K562 (cell line): Measurements from ENCODE around the gene HK1. TPM values are rescaled to one million over a fixed set of nuclear protein-coding genes. Genes with fewer than 3 reads are reported as not detected.

ENCODE experiments used
- BHLHE40 ChIP-seq: IDR thresholded peaks from 2 replicates; pipeline ENCODE4 v1.6.1; 2011; ENCODE audit warnings: low read length, improper control_type of control experiment
- ELF1 ChIP-seq: fragments of 200-800 bp; sonication (Bioruptor generic); IDR thresholded peaks from 2 replicates; pipeline ENCODE4 v1.6.1; 2016; ENCODE audit warnings: missing genetic modification characterization, missing compliant biosample characterization
- HCFC1 ChIP-seq: IDR thresholded peaks from 2 replicates; pipeline ENCODE4 v1.6.1; 2012; ENCODE audit warnings: low read depth, low read length, improper control_type of control experiment
- HMGN3 ChIP-seq: IDR thresholded peaks from 2 replicates; pipeline ENCODE4 v1.6.1; 2011; ENCODE audit warnings: borderline replicate concordance, low read depth, mild to moderate bottlenecking, mixed read lengths, low read length; ENCODE audit not compliant: insufficient read length; ENCODE audit errors: extremely low read depth
- PHF8 ChIP-seq: fragments of 200-600 bp; sonication (generic); IDR thresholded peaks from 2 replicates; pipeline ENCODE4 v1.6.1; 2012; ENCODE audit warnings: mixed run types, mild to moderate bottlenecking, inconsistent platforms, low read length, moderate library complexity, borderline replicate concordance
- PTRF ChIP-seq: fragments of 450-650 bp; IDR thresholded peaks from 2 replicates; pipeline ENCODE4 v1.6.1; 2016; ENCODE audit warnings: mild to moderate bottlenecking, missing genetic modification characterization, missing compliant biosample characterization
- SOX6 ChIP-seq: fragments of 450-650 bp; IDR thresholded peaks from 2 replicates; pipeline ENCODE4 v1.6.1; 2014; ENCODE audit warnings: mild to moderate bottlenecking
- TAF15 ChIP-seq: fragments of 200-400 bp; formaldehyde crosslinking; IDR thresholded peaks from 2 replicates; pipeline ENCODE4 v1.6.1; 2017; ENCODE audit warnings: mild to moderate bottlenecking, low read depth, low read length, moderate library complexity
- U2AF1 ChIP-seq: fragments of 200-400 bp; formaldehyde crosslinking; optimal IDR thresholded peaks from 2 replicates; pipeline ENCODE3; 2017; ENCODE audit warnings: mild to moderate bottlenecking, low read depth, low read length, moderate library complexity
- ZEB2 ChIP-seq: fragments of 450-650 bp; IDR thresholded peaks from 2 replicates; pipeline ENCODE4 v1.6.1; 2016
- ZNF134 ChIP-seq: fragments of 250-450 bp; sonication (Bioruptor Pico); conservative IDR thresholded peaks from 2 replicates; pipeline ENCODE4 v1.4.0; 2020
- ZNF274 ChIP-seq: IDR thresholded peaks from 2 replicates; pipeline ENCODE4 v1.6.1; 2011; ENCODE audit warnings: low read depth, mild to moderate bottlenecking, low read length, moderate library complexity, borderline replicate concordance
- ZNF75A ChIP-seq: fragments of 450-650 bp; formaldehyde crosslinking; IDR thresholded peaks from 2 replicates; pipeline ENCODE4 v1.4.0; 2020; ENCODE audit warnings: mild to moderate bottlenecking
- polyA plus RNA-seq, 8 experiments: library from polyadenylated mRNA; depleted of rRNA in 4 of 8; stranded (reverse) in 5 of 8; unstranded in 3 of 8; fragments of >200 nt; fragmentation: Nextera tagmentation in 2 of 8; fragmentation: Illumina TruSeq in 1 of 8; extraction: Ambion mirVana in 2 of 8; extraction: Trizol in 1 of 8; gene quantifications; 2 replicates each; pipeline versions ENCODE4 v1.2.1 to v1.2.3, GENCODE V29; 2011 to 2014; ENCODE audit warnings: inconsistent platforms in 1 of 8, missing spikeins in 1 of 8
- total RNA-seq, 7 experiments: library from RNA; depleted of rRNA in 6 of 7; stranded (reverse); fragments of >200 nt in 6 of 7; fragmentation: Illumina TruSeq in 2 of 7; extraction: Trizol in 2 of 7; gene quantifications; 2 replicates each; pipeline versions ENCODE4 v1.2.1 to v1.2.3, GENCODE V29; 2011 to 2021; ENCODE audit warnings: low replicate concordance in 1 of 7
- TF ChIP-seq, protein P1 (sequence below), 2 experiments: fragments of 450-650 bp; IDR thresholded peaks; 2 replicates each; pipeline ENCODE4 v1.6.1; 2016; ENCODE audit warnings: mild to moderate bottlenecking in 2 of 2, borderline replicate concordance in 1 of 2, low read depth in 1 of 2, moderate library complexity in 1 of 2
- TF ChIP-seq, protein P2 (sequence below): fragments of 250-450 bp; sonication (Bioruptor Pico); IDR thresholded peaks from 2 replicates; pipeline ENCODE4 v1.4.0; 2020; ENCODE audit warnings: mild to moderate bottlenecking
- TF ChIP-seq, protein P3 (sequence below): sonication (generic); formaldehyde crosslinking; IDR thresholded peaks from 2 replicates; pipeline ENCODE4 v1.8.0; 2022; ENCODE audit warnings: mild to moderate bottlenecking, missing genetic modification reagents

Gene HK1
- total and polyA plus RNA-seq, 9 of the 15 experiments (the other 6 are each of a cell fraction or from before 2014, with no cell fraction given), result 29.2 to 444 (median 193) TPM

DNA sequence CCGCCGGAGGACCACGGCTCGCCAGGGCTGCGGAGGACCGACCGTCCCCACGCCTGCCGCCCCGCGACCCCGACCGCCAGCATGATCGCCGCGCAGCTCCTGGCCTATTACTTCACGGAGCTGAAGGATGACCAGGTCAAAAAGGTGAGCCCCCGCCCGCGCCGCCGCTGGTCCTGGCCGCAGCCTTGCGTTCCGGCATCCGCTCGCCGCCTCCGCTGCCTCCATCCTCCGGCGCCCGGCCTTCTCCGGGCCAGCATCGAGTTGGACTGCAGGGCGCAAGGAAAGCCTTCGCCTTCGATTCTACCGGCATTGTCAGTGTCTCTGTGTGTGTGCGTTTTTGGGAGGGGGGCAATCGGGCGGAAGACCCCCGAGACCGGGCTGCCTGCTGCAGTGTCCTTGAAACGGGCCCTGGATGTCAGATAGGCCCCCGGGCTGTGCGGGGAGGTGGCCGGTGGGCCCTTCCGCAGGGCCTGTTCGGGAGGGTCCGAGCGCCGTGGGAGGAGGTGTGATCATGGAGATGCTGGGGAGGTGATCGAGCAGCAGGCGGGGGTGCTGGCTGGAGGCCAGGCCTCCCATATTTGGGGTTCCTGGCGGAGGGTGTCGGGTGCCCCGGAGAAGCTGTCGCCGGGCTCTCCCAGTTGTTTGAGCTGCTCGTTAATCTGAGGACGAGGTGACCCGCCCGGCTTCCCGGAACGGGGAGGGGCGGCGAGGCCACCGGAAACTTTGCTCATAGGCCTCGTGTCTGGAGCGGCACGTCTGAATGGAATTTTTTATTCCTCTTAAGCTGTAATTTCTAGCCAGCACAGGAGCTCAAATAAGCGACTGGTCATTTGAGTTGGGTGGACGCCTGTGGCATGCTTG lies 40.8 kb downstream of the HK1 start (continued):
- TF ChIP-seq, protein P1, sequence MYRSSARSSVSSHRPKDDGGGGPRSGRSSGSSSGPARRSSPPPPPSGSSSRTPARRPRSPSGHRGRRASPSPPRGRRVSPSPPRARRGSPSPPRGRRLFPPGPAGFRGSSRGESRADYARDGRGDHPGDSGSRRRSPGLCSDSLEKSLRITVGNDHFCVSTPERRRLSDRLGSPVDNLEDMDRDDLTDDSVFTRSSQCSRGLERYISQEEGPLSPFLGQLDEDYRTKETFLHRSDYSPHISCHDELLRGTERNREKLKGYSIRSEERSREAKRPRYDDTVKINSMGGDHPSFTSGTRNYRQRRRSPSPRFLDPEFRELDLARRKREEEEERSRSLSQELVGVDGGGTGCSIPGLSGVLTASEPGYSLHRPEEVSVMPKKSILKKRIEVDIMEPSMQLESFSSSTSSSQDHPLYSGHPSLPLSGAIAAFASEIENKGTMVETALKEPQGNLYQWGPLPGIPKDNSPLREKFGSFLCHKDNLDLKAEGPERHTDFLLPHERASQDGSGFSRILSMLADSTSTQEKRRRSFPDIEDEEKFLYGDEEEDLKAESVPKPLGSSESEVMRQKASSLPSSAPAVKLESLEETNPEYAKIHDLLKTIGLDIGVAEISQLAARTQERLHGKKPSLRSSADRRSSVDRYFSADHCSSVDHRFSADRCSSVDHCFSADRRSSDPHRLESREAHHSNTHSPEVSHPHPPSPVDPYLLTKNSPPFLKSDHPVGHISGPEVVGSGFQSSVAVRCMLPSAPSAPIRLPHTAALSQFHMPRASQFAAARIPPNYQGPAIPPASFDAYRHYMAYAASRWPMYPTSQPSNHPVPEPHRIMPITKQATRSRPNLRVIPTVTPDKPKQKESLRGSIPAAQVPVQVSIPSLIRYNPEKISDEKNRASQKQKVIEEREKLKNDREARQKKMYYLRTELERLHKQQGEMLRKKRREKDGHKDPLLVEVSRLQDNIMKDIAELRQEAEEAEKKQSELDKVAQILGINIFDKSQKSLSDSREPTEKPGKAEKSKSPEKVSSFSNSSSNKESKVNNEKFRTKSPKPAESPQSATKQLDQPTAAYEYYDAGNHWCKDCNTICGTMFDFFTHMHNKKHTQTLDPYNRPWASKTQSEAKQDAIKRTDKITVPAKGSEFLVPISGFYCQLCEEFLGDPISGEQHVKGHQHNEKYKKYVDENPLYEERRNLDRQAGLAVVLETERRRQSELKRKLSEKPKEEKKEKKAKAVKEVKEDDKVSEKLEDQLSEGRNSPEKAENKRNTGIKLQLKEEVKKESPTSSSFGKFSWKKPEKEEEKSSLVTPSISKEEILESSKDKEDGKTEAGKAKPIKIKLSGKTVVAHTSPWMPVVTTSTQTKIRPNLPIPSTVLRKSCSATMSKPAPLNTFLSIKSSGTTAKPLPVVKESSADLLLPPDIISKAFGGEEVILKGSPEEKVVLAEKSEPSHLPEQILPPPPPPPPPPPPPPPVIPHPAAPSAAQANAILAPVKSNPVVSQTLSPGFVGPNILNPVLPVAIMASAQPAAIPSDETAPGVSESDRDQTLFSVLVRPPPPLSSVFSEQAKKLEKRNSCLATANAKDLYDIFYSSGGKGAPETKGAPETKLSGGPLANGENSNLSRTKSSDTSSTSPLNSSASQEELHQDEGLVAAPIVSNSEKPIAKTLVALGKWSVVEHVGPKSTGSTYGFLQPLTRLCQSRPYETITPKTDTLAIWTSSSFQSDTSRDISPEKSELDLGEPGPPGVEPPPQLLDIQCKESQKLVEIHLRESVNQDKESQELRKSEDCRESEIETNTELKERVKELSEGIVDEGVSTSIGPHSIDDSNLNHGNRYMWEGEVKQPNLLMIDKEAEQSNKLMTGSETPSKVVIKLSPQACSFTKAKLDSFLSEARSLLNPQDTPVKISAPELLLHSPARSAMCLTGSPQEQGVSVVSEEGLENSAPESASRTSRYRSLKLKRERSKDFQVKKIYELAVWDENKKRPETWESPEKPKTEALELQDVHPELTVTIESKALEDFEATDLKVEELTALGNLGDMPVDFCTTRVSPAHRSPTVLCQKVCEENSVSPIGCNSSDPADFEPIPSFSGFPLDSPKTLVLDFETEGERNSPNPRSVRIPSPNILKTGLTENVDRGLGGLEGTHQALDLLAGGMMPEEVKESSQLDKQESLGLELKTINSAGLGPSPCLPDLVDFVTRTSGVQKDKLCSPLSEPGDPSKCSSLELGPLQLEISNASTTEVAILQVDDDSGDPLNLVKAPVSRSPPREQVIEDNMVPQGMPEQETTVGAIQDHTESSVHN (IDR thresholded peaks at IDR 0.05; ENCODE audit: borderline replicate concordance in 1 of 2, low read depth in 1 of 2), result no peak
- TF ChIP-seq ZNF134 (CRISPR knock-in tag) (no peak; the same call in 1 of the 2 replicates), PHF8 (peak; percentile 36; the same call in 1 of the 2 replicates), ELF1 (tag) (no peak), ZNF274 (no peak), TAF15 (no peak), HMGN3 (no peak), HCFC1 (0 out of 2 replicates have a peak, but pooled peaks have one; percentile 3), PTRF (tag) (no peak), ZEB2 (no peak), SOX6 (no peak), ZNF75A (no peak), BHLHE40 (no peak), U2AF1 (peak; percentile 3)
- TF ChIP-seq, protein P2, sequence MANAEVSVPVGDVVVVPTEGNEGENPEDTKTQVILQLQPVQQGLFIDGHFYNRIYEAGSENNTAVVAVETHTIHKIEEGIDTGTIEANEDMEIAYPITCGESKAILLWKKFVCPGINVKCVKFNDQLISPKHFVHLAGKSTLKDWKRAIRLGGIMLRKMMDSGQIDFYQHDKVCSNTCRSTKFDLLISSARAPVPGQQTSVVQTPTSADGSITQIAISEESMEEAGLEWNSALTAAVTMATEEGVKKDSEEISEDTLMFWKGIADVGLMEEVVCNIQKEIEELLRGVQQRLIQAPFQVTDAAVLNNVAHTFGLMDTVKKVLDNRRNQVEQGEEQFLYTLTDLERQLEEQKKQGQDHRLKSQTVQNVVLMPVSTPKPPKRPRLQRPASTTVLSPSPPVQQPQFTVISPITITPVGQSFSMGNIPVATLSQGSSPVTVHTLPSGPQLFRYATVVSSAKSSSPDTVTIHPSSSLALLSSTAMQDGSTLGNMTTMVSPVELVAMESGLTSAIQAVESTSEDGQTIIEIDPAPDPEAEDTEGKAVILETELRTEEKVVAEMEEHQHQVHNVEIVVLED (CRISPR knock-in tag), result no peak
- TF ChIP-seq, protein P3, sequence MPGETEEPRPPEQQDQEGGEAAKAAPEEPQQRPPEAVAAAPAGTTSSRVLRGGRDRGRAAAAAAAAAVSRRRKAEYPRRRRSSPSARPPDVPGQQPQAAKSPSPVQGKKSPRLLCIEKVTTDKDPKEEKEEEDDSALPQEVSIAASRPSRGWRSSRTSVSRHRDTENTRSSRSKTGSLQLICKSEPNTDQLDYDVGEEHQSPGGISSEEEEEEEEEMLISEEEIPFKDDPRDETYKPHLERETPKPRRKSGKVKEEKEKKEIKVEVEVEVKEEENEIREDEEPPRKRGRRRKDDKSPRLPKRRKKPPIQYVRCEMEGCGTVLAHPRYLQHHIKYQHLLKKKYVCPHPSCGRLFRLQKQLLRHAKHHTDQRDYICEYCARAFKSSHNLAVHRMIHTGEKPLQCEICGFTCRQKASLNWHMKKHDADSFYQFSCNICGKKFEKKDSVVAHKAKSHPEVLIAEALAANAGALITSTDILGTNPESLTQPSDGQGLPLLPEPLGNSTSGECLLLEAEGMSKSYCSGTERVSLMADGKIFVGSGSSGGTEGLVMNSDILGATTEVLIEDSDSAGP (CRISPR knock-in tag), result no peak
